ENCODE data around the gene PHACTR3.
"Not testable (repeated sequence)": the region's sequence is repeated elsewhere in the genome, so short reads cannot be mapped to it uniquely, and the experiment has no call there.

The PHACTR3 gene

GRCh38 chr20:59617221-59617620 lies 12.9 kb downstream of the PHACTR3 start:
- in situ Hi-C loops (cut with MboI; ENCODE audit: low sequenced_read_pairs, unreplicated experiment) = no loop called here
- DNase-seq (ENCODE audit: low spot score) = no peak
- TF ChIP-seq CTCF (IDR thresholded peaks at IDR 0.05; ENCODE audit: borderline replicate concordance, control extremely low read depth, extremely low read depth, insufficient read depth, missing control alignments) = no peak

DNA sequence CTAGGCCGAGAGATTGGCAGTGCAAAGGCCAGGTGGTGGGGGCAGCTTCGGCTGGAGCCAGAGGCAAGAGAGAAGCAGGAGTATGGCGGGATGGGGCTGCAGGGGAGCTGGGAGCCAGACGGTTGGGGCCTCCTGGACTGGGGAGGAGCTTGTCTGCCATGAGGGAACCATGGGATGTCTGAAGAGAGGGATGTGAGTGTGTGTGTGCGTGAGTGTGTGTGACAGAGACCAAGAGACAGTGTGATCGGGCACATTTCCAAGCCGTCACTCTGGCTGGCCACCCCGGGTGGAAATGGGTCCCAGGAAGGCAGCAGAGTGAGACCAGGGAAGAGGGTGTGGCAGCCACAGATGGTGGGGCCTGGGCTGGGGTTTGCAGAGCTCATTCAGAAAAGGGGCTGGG lies 13.8 kb downstream of the PHACTR3 start:
- no peak for DNase-seq (ENCODE audit: low spot score)
- in situ Hi-C loops (cut with MboI; ENCODE audit: low sequenced_read_pairs, unreplicated experiment) = no loop called here
- TF ChIP-seq CTCF (IDR thresholded peaks at IDR 0.05; ENCODE audit: borderline replicate concordance, control extremely low read depth, extremely low read depth, insufficient read depth, missing control alignments) = no peak

- in situ Hi-C loops (cut with MboI; ENCODE audit: low sequenced_read_pairs, unreplicated experiment); DNase-seq (ENCODE audit: low spot score): not testable (repeated sequence)
Measured at GRCh38 chr20:59618585-59618984, 14.2 kb downstream of the PHACTR3 start.

DNA sequence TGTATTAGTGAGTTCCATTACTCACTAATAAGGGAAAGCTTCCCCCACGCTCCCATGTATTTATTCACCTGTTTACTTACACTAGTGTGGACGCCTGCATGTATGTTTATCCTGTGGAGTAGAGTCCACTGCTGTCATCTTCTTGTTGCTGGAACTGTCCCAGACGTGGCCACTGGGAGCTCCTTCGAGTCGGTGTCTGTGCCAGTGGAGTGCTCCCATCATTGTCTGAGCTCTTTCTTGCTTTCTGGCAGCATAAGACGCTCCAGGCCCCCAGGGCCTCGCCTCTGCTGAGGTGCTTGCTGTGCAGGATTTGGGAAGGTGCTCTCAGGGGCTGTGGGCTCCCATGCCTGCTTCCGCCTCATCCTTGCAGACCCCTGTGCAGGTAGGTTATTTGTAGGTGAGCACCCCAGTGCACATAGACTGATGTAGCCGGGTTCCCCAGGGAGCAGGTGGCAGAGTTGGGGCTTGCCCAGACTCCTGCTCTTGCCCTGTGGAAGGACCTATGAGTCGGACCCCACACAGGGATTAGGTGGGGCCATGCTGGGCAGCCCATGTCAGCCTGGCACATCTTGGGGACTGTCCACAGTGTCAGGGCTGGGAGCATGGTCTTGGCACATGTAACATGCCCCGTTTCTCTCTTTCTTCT lies 16.6 kb downstream of the PHACTR3 start:
- in situ Hi-C loops (cut with MboI; ENCODE audit: low sequenced_read_pairs, unreplicated experiment) = no loop called here
- DNase-seq (ENCODE audit: low spot score) = no peak
- TF ChIP-seq CTCF (IDR thresholded peaks at IDR 0.05; ENCODE audit: borderline replicate concordance, control extremely low read depth, extremely low read depth, insufficient read depth, missing control alignments) = no peak

GRCh38 chr20:59622496-59622895 lies 18.2 kb downstream of the PHACTR3 start:
- DNase-seq (ENCODE audit: low spot score) = no peak
- TF ChIP-seq CTCF (IDR thresholded peaks at IDR 0.05; ENCODE audit: borderline replicate concordance, control extremely low read depth, extremely low read depth, insufficient read depth, missing control alignments) = no peak
- in situ Hi-C loops (cut with MboI; ENCODE audit: low sequenced_read_pairs, unreplicated experiment) = no loop called here

DNA sequence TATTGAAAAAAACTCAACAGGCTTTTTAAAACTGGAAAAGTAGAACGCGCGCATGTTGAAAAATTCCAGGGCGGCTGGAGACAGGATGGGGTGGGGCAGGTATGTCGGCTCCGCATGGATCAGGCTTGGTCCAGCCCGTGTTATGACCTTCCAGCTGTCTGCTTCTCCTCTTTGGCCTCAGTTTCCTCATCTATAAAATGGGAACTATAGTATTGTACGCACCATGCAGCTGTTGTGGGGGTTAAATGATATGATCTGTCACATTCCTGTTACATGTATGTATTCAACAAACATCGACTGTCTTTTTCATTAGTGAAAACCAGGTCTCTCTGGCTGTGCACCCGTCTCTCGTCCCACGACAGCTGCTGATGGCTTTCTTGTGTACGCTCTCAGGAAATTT lies 18.8 kb downstream of the PHACTR3 start:
- TF ChIP-seq CTCF (IDR thresholded peaks at IDR 0.05; ENCODE audit: borderline replicate concordance, control extremely low read depth, extremely low read depth, insufficient read depth, missing control alignments) = no peak
- in situ Hi-C loops (cut with MboI; ENCODE audit: low sequenced_read_pairs, unreplicated experiment) = no loop called here
- no peak for DNase-seq (ENCODE audit: low spot score)

- no peak for TF ChIP-seq CTCF (IDR thresholded peaks at IDR 0.05; ENCODE audit: borderline replicate concordance, control extremely low read depth, extremely low read depth, insufficient read depth, missing control alignments)
- in situ Hi-C loops (cut with MboI; ENCODE audit: low sequenced_read_pairs, unreplicated experiment) = no loop called here
Measured at GRCh38 chr20:59623583-59623982, 19.2 kb downstream of the PHACTR3 start.

More at GRCh38 chr20:59623583-59623982, 19.2 kb downstream of the PHACTR3 start:
- DNase-seq (ENCODE audit: low spot score) = no peak
